Renal cortex interstitium (tissue), 11 donors: ENCODE measurements around the gene ACTN1. TPM values are rescaled to one million over a fixed set of nuclear protein-coding genes. Genes with fewer than 3 reads are reported as not detected.
A peak's percentile ranks its signal among the peaks of the same experiment; 100 is the strongest.

Experiments used
- DNase-seq, 11 donors: peaks; one replicate each; pipeline ENCODE4 v3.0.0-alpha.2; 2013; ENCODE audit warnings: low read depth in 9 of 11, low spot score in 4 of 11; ENCODE audit errors: extremely low read depth in 1 of 11
- polyA plus RNA-seq, 3 donors: library from polyadenylated mRNA; unstranded; fragments of 120-200 nt; gene quantifications; one replicate each; pipeline ENCODE4 v1.2.1, GENCODE V29; 2013; ENCODE audit not compliant: insufficient read length in 3 of 3

Gene ACTN1
- polyA plus RNA-seq, 3 donors: 70.8 to 79.7 (median 71.4) TPM

DNA sequence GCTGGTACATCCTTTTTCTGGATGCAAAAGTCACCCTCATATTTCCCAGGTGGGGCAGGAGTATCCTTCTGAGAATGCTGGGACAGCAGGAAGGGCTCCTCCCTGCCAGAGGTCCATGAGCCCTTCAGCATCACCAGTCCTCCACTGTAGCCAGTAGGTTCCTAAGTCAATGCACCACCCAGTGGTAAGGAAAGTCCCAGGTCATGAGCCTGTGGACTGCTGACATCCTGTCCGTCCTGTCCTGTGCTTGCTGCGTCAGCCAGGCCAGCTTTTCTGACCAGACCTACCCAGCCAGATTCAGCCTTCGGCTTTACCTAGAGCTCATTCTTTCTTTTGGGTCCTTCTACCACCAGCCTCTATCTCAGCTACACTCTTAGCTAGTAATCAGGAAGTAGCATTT, 23.0 kb upstream of the ACTN1 start:
- no peak for DNase-seq

- no peak for DNase-seq
Measured at GRCh38 chr14:69001375-69001774, 22.3 kb upstream of the ACTN1 start.

DNA sequence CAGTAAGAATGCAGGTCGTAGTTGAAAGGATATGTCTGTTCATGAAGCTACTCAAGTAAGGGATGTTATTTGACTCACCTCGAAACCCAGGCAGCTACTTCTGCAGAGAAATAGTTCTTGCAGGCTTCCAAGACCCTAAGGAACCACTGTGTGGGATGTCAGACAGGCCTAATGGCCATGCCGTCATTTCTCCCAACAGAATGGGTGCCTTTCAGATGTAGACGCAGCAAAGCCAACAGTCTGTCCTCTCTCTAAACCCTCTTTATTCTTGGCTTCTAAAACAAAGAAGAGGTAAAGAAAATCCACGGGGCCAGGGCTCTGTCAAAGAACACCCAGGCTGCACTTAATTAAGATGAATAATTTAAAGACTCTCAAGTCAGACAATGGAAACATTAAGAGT, 19.0 kb upstream of the ACTN1 start:
- no peak for DNase-seq

DNA sequence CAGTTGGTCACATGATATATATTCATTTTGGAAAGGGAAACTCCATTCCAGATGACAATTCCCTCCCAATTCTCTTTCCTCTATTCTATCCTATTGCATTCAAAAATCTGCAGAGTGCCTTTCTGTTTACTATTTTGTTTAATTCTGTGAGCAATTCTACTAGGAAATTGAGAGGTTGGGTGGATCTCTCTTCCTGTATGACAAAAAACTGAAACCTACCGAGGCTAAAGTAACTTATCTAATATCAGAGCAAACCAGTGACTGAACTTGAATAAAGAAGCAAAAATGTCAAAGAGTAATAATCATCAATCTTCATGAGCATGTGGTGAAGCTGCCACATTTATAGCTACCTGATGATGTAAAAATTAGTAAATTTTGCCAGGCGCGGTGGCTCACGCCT, 16.6 kb upstream of the ACTN1 start:
- no peak for DNase-seq

DNA sequence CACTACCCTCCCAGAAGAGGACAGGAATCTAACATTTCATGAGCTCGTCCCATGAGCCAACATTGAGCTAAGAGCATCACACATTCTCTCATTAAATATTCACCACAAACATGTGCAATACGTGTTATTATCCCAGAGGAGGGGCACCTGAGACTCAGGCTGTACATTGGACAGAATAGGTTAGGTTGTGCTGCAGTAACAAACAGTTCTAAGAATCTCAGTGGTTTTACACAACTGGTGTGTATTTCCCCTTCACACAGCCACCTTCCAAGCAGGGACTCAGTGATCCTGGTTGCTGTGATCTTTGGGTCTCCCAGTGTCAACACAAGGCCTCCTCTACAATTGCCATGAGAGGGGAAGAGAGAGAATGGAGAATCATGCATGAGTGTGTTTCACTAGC, 15.0 kb upstream of the ACTN1 start:
- no peak for DNase-seq

- no peak for DNase-seq
Measured at GRCh38 chr14:68987653-68988036, 8.5 kb upstream of the ACTN1 start.

GRCh38 chr14:68986926-68987652, 8.0 kb upstream of the ACTN1 start:
- no peak for DNase-seq

DNA sequence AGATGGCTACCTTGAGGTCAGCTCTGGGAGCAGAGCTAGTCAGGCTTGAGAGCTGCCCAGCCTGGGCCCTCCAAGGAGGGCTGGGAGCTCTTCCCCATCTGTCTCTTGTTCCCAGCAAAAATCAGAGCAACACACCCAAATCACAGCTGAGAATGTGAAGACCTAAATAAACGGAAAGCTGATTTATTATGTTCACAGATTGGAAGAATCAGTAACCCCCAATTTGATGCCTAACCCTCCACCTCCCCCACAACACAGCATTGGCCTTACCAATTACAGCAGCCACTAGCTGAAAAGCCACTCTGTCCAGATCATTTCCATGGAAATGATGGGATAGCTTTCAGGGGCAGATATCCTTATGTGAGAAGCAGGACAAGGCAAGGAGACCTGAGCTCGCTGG, 7.1 kb upstream of the ACTN1 start:
- DNase-seq: no peak

DNA sequence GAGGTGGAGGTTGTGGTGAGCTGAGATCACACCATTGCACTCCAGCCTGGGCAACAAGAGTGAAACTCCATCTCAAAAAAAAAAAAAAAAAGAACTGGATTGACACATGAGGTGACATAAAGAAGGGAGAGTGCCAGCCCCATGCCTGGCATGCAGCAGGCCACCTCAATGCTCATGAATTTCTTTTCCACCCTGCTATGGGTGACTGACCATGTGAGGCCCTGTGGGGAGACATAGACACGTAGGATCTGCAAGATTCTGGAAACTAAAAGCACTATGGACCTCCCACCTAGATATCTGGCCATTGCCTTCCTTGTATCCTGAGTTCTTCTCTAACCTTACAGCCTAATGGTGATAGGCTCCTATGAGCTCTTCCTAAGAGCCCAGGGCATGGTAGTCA, 5.6 kb upstream of the ACTN1 start:
- DNase-seq: no peak

DNA sequence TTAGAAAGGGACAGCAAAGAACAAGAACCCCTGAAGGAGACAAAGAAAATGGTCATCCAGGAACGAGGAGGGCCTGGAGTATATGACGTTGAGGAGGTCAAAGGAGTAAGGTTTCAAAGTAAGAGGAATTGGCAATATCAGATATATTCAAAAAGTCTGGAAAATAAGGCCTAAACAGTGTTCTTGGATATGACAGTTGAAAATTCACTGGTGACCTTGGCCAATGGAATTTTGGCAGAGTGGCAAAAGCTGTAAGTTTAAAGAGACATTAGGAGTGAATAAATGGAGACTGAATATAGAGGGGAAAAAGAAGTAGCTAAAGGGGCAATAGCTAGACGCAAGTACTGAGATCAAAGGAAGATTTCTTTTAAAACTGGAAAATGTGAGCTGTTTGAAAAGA, 4.1 kb upstream of the ACTN1 start:
- no peak for DNase-seq

DNA sequence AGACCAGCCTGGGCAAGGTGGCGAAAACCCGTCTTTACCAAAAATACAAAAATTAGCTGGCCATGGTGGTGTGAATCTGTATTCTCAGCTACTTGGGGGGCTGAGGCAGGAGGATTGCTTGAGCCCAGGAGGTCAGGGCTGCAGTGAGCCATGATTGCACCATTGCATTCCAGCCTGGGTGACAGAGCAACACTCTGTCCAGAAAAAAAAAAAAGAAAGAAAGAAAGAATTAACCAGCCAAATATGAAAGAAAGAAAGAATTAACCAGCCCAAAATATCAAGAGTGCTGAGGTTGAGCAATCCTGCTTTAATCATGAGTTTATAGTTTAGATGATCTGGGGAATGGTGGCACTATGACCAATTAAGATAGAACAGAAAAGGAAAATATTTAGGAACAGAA, 3.5 kb upstream of the ACTN1 start:
- no peak for DNase-seq

DNA sequence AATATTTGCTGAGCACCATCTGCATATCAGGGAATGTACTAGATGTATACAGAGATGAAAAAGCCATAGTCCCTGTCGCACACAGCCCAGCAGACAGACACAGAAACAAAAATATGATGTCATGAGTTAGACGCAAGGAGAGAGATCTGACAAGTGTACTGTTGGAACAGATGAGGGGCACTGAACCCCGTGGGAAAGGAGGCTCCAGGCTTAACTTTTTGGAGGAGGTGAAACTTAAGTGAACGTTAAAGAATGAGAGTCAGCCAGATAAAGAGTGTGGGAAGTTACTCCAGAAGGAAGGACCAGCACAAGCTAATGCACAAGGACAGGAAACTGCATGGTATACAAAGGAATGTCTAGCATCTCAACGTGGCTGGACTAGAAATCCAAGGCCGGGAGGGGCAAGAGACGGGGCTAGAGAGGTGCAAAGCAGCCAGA, 2.5 kb upstream of the ACTN1 start:
- no peak for DNase-seq

DNA sequence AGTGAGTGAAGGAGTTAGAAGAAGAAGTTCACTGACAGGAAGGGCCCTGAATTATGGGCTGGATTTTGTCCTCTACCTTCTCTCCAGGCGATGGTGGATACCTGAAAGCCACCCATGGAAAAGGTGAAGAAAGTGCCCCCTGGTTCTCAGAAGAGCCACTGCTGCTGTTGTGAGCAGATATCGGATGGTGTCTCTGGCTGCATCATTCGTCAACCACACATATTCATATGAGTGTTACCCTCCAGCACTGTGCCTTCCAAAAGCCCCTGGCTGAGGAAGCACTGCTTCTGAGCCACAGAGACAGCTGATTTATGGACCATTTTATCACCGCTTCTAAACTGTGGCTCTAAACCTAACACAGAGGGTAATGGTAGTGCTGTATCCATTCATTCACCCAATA, 2.0 kb upstream of the ACTN1 start:
- DNase-seq: no peak

- no peak for DNase-seq
Measured at GRCh38 chr14:68979722-68980451, 785 bp upstream of the ACTN1 start.

- DNase-seq: peak in 5 of 11 donors; percentile 47 to 61 (median 53)
Measured at GRCh38 chr14:68978172-68978911, 760 bp downstream of the ACTN1 start.

DNA sequence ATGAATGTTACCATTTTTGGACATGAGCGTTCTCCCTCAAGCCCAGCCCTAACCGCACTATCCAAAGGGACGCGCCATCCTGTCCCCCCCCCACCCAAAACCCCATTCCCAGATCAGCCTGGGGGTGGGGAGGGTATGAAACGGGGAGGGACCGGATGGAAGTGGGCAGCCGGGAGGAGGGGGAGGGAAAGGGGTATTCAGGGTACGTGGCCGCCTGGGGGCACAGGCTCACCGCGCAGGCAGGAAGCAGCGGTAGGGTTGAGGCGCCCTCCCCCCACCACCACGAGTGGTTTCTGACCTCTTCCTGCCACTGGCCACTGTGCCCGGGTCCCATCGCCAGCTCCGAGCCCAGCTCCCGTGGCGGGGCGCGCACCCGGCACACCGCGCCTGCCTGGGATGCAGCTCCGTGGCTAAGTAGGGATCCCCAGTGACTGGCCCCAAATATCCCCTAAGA, 1.4 kb downstream of the ACTN1 start:
- DNase-seq: peak in 4 of 11 donors; percentile 43 to 61 (median 52)

DNA sequence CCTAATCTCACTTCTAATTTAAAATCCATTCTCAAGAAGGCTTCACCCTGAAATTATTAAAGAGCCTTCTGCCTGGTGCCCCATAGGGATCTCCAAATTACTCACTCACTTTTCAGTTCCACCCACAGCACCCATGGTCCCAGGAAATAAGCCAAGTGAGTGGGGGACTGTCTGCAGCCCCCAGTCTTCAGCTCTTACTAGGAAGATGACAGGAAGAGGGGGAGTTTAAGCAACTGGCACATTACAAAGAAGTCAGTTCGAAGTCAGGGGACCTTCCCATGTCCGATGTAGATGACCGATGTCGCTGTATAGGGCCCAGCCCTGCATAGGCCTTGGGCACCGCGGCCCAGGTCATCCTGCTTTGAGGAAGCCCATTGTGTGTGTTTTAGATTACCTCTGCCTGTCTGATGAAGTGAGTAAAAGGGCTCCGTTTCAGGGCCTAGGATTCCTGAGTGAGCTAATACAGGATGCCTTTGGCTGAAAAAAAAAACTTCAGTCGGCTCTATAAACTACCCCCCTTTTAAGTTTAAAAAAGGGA, 1.9 kb downstream of the ACTN1 start:
- DNase-seq: peak in 2 of 11 donors; percentile 28 to 47

GRCh38 chr14:68976160-68977067, 2.7 kb downstream of the ACTN1 start:
- no peak for DNase-seq

DNA sequence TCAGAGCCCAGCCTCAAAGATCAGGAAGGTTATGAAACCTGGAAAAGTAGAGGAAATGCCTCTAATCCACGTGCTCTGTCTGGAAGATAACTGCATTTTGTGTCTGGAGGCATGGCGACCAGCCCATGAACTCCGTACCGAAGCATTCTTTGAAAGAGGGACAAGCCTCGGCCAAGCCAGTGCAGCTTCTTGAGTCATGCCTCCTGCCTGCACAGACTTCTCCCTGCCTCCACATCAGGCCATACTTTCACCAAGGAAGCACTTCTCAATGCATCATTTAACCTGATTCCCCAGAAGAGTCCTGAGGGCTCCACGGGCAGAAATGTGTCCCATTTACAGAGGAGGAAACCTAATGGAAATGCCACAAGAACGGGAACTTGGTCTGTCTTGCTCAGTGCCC, 3.4 kb downstream of the ACTN1 start:
- DNase-seq: no peak
